H1 (cell line): Measurements from ENCODE around the gene ASTN1. TPM values are rescaled to one million over a fixed set of nuclear protein-coding genes. Genes with fewer than 3 reads are reported as not detected.

ENCODE experiments used
- BCL11A ChIP-seq, 2 experiments: IDR thresholded peaks; one replicate each; pipeline ENCODE4 v1.6.1; 2011; ENCODE audit warnings: low read depth in 2 of 2, low read length in 2 of 2, mild to moderate bottlenecking in 2 of 2
- CBX8 ChIP-seq: fragments of 300-800, 300-1000 bp; sonication (generic); IDR thresholded peaks from 2 replicates; pipeline ENCODE4 v1.7.1; 2016; ENCODE audit warnings: low read depth, low read length, borderline replicate concordance
- HDAC6 ChIP-seq: IDR thresholded peaks from one replicate; pipeline ENCODE4 v1.7.1; 2012; ENCODE audit warnings: low read depth, mild to moderate bottlenecking, inconsistent platforms, low read length, moderate library complexity
- polyA plus RNA-seq, 7 experiments: library from polyadenylated mRNA; depleted of rRNA in 3 of 7; stranded (reverse) in 5 of 7; unstranded in 2 of 7; fragments of >200 nt in 5 of 7; fragments of 200-250 nt in 2 of 7; gene quantifications; 1 replicate in 5 of 7; 2 replicates in 1 of 7; 4 replicates in 1 of 7; pipeline versions ENCODE4 v1.2.1 to v1.2.3, GENCODE V29; 2011 to 2013; ENCODE audit warnings: missing spikeins in 2 of 7, mixed read lengths in 2 of 7
- total RNA-seq: library from RNA; stranded (reverse); fragmentation: NEBNext Ultra II Directional; extraction: Animal tissue kit (Norgen Biotek cat#: 25700); gene quantifications from 2 replicates; pipeline ENCODE4 v1.2.1, GENCODE V29; 2021
- TF ChIP-seq, protein P1 (sequence below): fragments of 300-600 bp; sonication (generic); IDR thresholded peaks from 2 replicates; pipeline ENCODE4 v1.7.1; 2012; ENCODE audit warnings: low read length, moderate library complexity, mild to moderate bottlenecking, inconsistent platforms; ENCODE audit not compliant: insufficient replicate concordance
- TF ChIP-seq, protein P2 (sequence below): IDR thresholded peaks from 2 replicates; pipeline ENCODE4 v1.6.1; 2011; ENCODE audit warnings: low read length, improper control_type of control experiment
- TF ChIP-seq, protein P3 (sequence below): IDR thresholded peaks from 2 replicates; pipeline ENCODE4 v1.6.1; 2012; ENCODE audit warnings: inconsistent platforms

Gene ASTN1
- total and polyA plus RNA-seq, 2 of the 8 experiments (the other 6 are each of a cell fraction or from before 2014, with no cell fraction given) = 2.9 to 4.1 TPM

DNA sequence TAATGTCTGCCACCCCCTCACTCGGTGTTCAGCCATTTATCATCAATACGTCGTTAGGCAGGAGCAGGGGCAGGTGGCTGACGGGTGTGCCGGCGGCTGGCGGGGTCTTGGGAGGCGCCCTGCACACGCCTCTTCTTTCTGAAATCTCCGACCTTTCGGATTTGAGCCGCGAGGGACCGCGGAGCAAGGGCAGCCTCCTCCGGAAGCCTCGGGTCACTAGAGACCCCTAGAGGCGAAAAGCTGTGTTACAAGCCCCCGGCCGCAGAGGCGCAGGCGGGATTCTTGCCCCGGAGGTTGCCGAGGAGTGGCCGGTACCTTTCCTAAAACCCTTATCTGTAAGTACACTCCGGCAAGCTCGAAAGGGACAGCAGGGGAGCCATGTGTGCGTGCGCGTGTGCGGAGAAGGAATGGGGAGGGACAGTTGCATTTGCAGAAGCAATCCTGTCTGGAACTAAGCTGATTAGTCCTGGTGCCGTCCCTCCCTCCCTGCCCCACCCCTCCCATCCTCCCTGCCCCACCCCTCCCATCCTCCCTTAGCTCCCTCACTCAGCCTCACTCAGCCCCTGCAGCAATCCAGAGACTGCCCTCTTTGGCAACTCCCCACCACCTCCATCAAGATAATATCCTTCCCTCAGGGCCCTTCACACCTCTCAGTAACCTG, 17.2 kb upstream of the ASTN1 start (continued):
- TF ChIP-seq, protein P1, sequence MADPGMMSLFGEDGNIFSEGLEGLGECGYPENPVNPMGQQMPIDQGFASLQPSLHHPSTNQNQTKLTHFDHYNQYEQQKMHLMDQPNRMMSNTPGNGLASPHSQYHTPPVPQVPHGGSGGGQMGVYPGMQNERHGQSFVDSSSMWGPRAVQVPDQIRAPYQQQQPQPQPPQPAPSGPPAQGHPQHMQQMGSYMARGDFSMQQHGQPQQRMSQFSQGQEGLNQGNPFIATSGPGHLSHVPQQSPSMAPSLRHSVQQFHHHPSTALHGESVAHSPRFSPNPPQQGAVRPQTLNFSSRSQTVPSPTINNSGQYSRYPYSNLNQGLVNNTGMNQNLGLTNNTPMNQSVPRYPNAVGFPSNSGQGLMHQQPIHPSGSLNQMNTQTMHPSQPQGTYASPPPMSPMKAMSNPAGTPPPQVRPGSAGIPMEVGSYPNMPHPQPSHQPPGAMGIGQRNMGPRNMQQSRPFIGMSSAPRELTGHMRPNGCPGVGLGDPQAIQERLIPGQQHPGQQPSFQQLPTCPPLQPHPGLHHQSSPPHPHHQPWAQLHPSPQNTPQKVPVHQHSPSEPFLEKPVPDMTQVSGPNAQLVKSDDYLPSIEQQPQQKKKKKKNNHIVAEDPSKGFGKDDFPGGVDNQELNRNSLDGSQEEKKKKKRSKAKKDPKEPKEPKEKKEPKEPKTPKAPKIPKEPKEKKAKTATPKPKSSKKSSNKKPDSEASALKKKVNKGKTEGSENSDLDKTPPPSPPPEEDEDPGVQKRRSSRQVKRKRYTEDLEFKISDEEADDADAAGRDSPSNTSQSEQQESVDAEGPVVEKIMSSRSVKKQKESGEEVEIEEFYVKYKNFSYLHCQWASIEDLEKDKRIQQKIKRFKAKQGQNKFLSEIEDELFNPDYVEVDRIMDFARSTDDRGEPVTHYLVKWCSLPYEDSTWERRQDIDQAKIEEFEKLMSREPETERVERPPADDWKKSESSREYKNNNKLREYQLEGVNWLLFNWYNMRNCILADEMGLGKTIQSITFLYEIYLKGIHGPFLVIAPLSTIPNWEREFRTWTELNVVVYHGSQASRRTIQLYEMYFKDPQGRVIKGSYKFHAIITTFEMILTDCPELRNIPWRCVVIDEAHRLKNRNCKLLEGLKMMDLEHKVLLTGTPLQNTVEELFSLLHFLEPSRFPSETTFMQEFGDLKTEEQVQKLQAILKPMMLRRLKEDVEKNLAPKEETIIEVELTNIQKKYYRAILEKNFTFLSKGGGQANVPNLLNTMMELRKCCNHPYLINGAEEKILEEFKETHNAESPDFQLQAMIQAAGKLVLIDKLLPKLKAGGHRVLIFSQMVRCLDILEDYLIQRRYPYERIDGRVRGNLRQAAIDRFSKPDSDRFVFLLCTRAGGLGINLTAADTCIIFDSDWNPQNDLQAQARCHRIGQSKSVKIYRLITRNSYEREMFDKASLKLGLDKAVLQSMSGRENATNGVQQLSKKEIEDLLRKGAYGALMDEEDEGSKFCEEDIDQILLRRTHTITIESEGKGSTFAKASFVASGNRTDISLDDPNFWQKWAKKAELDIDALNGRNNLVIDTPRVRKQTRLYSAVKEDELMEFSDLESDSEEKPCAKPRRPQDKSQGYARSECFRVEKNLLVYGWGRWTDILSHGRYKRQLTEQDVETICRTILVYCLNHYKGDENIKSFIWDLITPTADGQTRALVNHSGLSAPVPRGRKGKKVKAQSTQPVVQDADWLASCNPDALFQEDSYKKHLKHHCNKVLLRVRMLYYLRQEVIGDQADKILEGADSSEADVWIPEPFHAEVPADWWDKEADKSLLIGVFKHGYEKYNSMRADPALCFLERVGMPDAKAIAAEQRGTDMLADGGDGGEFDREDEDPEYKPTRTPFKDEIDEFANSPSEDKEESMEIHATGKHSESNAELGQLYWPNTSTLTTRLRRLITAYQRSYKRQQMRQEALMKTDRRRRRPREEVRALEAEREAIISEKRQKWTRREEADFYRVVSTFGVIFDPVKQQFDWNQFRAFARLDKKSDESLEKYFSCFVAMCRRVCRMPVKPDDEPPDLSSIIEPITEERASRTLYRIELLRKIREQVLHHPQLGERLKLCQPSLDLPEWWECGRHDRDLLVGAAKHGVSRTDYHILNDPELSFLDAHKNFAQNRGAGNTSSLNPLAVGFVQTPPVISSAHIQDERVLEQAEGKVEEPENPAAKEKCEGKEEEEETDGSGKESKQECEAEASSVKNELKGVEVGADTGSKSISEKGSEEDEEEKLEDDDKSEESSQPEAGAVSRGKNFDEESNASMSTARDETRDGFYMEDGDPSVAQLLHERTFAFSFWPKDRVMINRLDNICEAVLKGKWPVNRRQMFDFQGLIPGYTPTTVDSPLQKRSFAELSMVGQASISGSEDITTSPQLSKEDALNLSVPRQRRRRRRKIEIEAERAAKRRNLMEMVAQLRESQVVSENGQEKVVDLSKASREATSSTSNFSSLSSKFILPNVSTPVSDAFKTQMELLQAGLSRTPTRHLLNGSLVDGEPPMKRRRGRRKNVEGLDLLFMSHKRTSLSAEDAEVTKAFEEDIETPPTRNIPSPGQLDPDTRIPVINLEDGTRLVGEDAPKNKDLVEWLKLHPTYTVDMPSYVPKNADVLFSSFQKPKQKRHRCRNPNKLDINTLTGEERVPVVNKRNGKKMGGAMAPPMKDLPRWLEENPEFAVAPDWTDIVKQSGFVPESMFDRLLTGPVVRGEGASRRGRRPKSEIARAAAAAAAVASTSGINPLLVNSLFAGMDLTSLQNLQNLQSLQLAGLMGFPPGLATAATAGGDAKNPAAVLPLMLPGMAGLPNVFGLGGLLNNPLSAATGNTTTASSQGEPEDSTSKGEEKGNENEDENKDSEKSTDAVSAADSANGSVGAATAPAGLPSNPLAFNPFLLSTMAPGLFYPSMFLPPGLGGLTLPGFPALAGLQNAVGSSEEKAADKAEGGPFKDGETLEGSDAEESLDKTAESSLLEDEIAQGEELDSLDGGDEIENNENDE = no peak
- TF ChIP-seq, protein P2, sequence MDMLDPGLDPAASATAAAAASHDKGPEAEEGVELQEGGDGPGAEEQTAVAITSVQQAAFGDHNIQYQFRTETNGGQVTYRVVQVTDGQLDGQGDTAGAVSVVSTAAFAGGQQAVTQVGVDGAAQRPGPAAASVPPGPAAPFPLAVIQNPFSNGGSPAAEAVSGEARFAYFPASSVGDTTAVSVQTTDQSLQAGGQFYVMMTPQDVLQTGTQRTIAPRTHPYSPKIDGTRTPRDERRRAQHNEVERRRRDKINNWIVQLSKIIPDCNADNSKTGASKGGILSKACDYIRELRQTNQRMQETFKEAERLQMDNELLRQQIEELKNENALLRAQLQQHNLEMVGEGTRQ = no peak
- TF ChIP-seq, protein P3, sequence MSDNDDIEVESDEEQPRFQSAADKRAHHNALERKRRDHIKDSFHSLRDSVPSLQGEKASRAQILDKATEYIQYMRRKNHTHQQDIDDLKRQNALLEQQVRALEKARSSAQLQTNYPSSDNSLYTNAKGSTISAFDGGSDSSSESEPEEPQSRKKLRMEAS = peak; percentile 3
- TF ChIP-seq BCL11A (IDR thresholded peaks at IDR 0.05; ENCODE audit: low read depth in 2 of 2, low read length in 2 of 2) (no peak), CBX8 (no peak), HDAC6 (no peak)
